Duodenal mucosa (tissue), 2 donors: Measurements from ENCODE around the gene TMEM272.

Experiments
- H3K27ac ChIP-seq: one replicate; pipeline ENCODE4 v1.7.0; 2013; ENCODE audit warnings: low read depth, low read length
- H3K27me3 ChIP-seq, 2 donors: one replicate each; pipeline ENCODE4 v1.7.0; 2013; ENCODE audit warnings: low read length in 2 of 2, control low read depth in 1 of 2; ENCODE audit not compliant: insufficient read depth in 2 of 2, control insufficient read depth in 1 of 2
- H3K36me3 ChIP-seq, 2 donors: one replicate each; pipeline ENCODE4 v1.7.0; 2013; ENCODE audit warnings: low read length in 2 of 2, control low read depth in 1 of 2; ENCODE audit not compliant: insufficient read depth in 2 of 2, control insufficient read depth in 1 of 2
- H3K4me1 ChIP-seq, 2 donors: one replicate each; pipeline ENCODE4 v1.7.0; 2013; ENCODE audit warnings: low read length in 2 of 2, control low read depth in 1 of 2; ENCODE audit not compliant: insufficient read depth in 2 of 2, control insufficient read depth in 1 of 2
- H3K4me3 ChIP-seq, 2 donors: one replicate each; pipeline ENCODE4 v1.7.0; 2013; ENCODE audit warnings: low read length in 2 of 2, low read depth in 1 of 2
- H3K9ac ChIP-seq, 2 donors: one replicate each; pipeline ENCODE4 v1.7.0; 2013; ENCODE audit warnings: low read length in 2 of 2, low read depth in 1 of 2
- H3K9me3 ChIP-seq, 2 donors: one replicate each; pipeline ENCODE4 v1.7.0; 2013; ENCODE audit warnings: low read length in 2 of 2, control low read depth in 1 of 2; ENCODE audit not compliant: control insufficient read depth in 1 of 2

Gene TMEM272

DNA sequence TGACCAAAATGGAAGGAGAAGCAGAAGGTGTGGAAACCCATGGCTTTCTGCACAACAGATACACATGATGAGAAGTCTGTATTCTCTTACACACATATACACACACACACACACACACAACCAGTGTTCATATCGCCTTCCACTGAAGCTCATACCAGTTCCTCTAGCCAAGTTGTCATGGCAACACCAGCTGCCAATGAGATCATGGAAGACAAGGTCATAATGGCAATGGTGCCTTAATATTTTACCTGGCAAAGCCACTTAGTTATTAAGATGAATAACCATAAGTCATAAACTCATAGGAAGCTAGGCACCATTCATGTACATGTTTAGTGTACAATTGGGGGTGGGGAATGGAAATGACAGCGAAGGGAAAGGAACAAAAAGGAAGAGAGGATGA lies 38.4 kb downstream of the TMEM272 start:
- no peaks in the 10 kb centered on the region for H3K27me3 ChIP-seq
- no peak overlapping the region for H3K9ac ChIP-seq
- no peaks in the 10 kb centered on the region for H3K9me3 ChIP-seq
- no peak overlapping the region for H3K27ac ChIP-seq
- no peak overlapping the region for H3K4me3 ChIP-seq
- no peaks in the 10 kb centered on the region for H3K36me3 ChIP-seq
- peaks cover 27 to 29% of the 10 kb centered on the region in 2 donors for H3K4me1 ChIP-seq

DNA sequence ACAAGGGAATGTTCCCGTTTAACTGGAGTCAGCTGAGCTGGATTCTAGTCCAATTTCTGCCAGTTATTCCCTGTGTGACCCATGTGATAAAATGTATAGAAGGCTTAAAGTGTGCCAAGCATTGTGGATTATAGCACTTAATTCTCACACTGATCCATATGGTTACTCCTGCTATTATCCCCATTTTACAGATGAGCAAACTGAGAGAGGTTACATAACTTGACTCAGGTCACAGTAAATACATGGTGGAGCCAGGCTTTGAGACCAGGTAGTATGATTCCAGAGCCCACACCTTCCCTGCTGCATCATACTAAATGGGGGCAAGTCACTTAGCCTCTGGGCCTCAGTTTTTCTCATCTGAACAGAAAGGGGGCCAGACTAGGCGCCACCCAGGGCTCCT lies 39.1 kb downstream of the TMEM272 start:
- Histone ChIP-seq H3K9ac (no peak overlapping the region), H3K27ac (no peak overlapping the region), H3K4me3 (no peak overlapping the region), H3K9me3 (no peaks in the 10 kb centered on the region), H3K27me3 (no peaks in the 10 kb centered on the region), H3K4me1 (peaks cover 30 to 32% of the 10 kb centered on the region in 2 donors), H3K36me3 (no peaks in the 10 kb centered on the region)

DNA sequence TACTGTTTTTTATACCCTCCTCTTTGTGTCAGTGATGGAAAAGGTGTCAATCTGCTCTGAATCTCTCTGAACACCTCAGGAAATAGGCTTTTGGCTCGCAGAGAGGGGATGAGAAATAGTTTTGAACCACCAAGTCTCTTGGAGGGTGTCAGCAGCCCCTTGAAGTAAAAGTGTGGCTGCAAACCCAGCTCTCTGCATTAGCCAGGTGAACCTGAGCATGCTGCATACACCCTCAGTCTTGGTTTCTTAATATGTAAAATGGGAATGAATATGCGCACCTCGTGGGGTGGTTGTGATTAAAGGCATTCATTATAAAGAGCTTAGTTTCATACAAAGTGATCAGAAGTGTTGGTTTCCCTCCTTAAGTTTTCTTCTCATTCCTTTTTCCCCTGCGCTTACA lies 39.7 kb downstream of the TMEM272 start:
- Histone ChIP-seq H3K4me1 (peaks cover 30 to 32% of the 10 kb centered on the region in 2 donors), H3K36me3 (no peaks in the 10 kb centered on the region), H3K9me3 (no peaks in the 10 kb centered on the region), H3K4me3 (peak overlapping the region; percentile 84 to 88), H3K27ac (no peak overlapping the region), H3K27me3 (no peaks in the 10 kb centered on the region), H3K9ac (no peak overlapping the region)

DNA sequence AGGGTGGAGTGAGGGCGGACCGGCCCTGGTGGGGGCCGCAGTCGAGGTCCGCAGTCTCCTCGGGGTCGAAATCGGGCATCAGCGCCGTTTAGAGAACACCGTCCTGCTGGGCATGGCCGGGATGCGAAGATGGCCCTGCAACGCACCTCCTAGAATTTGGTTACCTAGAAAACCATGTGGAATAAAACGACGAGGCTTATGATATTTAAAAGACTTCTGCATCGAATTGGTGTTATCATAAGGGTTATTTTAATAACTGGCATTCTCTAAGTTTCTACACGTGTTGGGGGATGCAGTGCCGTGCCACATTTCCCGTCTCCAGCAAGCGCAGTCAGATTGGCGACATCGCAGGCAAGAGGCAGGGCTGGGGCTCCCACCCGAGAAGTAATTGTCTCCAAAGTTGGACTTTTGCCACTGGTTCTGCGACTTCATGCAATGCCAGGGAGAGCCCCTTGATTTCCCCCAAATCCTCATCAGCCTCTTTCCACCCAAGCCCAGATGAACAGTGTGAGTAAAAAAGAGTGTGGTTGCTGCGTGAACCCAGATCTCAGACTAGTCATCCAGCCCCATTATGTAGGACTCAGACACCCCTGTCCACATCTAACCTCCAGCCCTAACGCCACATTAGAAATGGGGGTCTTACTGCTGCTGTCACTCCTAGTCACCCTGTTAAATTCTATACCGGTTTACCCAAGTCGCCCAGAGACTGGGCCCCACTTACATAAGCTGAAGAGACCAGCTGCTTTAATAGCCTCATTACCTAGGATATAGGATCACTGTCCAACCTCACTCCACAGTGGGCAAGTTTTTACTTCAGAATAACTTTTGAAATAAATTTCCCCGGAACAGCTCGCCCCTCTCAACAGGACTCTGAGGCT lies 40.4 kb downstream of the TMEM272 start:
- Histone ChIP-seq H3K9ac (peak overlapping the region; percentile 90 to 99), H3K4me3 (peak overlapping the region; percentile 84 to 88), H3K27me3 (no peaks in the 10 kb centered on the region), H3K36me3 (no peaks in the 10 kb centered on the region), H3K27ac (peak overlapping the region; percentile 99), H3K4me1 (peaks cover 30 to 32% of the 10 kb centered on the region in 2 donors), H3K9me3 (no peaks in the 10 kb centered on the region)

DNA sequence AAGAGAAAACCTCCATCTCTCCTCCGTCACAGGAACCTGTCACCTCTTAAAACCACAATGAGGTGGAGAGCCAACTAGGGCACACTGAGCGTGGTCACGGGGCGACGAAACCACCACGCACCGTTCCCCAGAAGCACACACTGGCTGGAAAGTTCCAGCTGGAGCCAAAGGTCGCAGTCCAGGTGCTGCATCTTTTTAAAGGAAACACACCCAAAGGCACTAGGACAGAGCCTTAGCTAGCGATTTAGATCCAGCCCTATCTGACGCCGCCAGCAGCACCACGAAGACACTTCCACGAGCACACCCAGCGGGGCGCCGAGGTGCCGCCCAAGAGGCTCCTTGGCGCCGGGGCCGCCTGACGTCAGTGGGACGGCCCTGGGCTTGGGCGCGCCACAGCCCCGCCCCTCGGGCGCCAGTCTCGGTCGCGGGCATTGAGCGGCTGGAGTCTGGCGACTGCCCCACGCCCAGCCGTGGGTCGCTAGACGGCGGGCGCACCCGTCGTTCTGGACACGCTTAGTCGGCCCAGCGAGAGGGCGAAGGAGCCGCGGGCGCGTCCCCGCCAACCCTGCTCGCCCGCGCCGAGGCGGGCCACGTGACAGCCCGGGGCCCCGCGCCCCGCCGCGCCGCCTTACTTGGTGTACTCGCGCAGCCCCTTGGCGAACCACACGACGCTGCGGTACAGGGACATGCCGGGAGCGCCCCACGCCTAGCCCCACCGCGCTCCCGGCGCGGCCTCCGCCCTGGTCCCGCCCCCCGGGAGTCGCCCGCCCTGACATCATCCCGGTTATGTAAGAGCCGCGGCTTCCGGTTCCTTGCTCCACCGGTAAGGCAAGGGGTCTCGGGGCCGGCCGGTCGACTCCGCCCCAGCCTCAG lies 41.3 kb downstream of the TMEM272 start, which contains the start of gene DHRS12:
Gene DHRS12, minus strand, starts transcription at position 742 of the 873 bp plus-strand sequence. CDS start 4,504 bp downstream, outside the sequence.
- Histone ChIP-seq H3K4me3 (peak within 1 kb of the TSS; percentile 84 to 88), H3K4me1 (peaks cover 30 to 32% of the 10 kb centered on the region in 2 donors), H3K27me3 (no peaks in the 10 kb centered on the region), H3K9me3 (no peaks in the 10 kb centered on the region), H3K36me3 (no peaks in the 10 kb centered on the region), H3K9ac (peak within 1 kb of the TSS; percentile 90 to 99), H3K27ac (peak within 1 kb of the TSS; percentile 99)

DNA sequence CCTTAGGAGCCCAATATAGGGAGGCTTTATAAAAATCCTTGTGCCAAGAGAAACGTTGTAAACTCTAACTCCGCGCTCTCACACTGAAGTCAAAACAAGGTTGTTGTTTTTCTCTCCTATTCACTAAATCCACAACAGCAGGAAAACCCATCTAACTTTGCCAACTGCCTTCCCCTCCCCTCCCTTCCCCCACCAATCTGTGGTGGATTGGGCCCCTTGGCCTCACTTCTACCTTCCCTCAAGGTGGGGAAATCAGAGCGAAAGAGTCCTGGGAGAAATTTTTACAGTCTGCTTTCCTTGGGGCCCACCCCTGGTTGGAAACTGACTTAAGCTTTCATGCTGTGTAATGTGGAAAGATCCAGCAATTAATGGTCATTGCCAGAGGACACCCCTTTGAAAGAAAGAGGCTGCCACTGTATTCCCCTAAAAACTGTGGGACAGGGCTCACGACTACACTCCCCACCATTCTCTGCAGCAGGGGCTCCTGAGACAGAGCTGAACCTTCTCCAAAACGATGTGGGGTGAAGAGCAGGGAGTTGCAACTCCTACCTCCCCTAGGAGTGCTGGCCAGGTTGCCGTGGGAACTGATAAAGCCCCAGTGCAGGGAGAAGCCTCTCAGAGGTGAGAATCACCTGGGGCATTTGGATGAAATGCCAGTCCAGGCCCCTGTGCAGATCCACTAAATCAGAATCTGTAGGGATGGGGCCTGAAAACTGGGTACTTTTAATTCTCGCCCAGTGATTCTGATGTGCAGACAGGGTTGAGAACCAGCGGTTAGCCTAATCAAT lies 42.2 kb downstream of the TMEM272 start:
- Histone ChIP-seq H3K4me3 (peak overlapping the region; percentile 84 to 88), H3K27ac (peak overlapping the region; percentile 99), H3K36me3 (no peaks in the 10 kb centered on the region), H3K9me3 (no peaks in the 10 kb centered on the region), H3K9ac (peak overlapping the region; percentile 90 to 99), H3K27me3 (no peaks in the 10 kb centered on the region), H3K4me1 (peaks cover 30 to 32% of the 10 kb centered on the region in 2 donors)

DNA sequence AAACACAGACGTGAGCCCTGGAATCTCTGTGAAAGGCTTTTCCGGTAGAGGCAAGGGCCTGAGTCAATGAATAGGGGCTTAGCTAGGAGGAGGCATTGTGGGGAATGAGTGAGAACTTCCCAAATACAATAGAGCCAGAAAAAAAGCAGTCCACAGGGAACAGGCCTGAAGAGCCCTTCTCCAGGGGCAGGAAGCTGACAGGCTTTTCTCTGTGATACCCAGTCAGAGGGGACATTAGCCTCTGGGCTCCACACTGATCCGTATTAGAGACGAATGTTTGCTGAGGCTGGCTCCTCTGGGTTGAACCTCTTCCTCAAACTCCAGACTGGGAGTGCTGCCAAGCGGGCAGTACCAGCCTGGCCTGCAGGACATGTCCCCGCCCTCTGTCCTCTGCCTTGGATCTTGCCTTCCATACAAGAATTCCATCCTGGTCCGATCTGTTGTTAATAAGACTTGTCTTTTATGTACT lies 43.3 kb downstream of the TMEM272 start:
- H3K9me3 ChIP-seq: no peaks in the 10 kb centered on the region
- H3K27ac ChIP-seq: peak overlapping the region; percentile 99
- H3K27me3 ChIP-seq: no peaks in the 10 kb centered on the region
- H3K36me3 ChIP-seq: no peaks in the 10 kb centered on the region
- peak overlapping the region; percentile 16 to 26 for H3K9ac ChIP-seq
- H3K4me3 ChIP-seq: no peak overlapping the region
- peaks cover 30 to 32% of the 10 kb centered on the region in 2 donors for H3K4me1 ChIP-seq

DNA sequence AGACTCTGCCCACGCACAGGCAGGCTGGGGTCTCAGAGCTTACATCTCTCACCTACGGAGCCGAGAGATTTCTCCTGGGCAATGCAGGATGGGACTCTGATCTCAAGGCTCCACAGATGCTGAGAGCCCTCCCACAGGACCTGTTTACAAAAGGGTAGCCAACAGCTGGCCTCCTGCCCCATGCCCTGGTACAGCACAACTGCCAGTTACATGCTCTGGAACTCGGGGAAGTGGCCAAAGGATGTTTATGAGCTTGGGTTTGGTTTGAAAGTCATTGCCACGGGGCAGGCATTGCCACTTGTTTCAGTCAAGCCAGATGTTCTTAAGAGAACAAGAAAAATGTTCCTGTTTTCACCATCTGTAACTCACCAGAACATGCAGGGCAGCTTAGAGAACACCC lies 44.5 kb downstream of the TMEM272 start:
- Histone ChIP-seq H3K4me3 (no peak overlapping the region), H3K4me1 (peaks cover 30 to 32% of the 10 kb centered on the region in 2 donors), H3K27ac (no peak overlapping the region), H3K9me3 (no peaks in the 10 kb centered on the region), H3K27me3 (no peaks in the 10 kb centered on the region), H3K36me3 (no peaks in the 10 kb centered on the region), H3K9ac (no peak overlapping the region)

DNA sequence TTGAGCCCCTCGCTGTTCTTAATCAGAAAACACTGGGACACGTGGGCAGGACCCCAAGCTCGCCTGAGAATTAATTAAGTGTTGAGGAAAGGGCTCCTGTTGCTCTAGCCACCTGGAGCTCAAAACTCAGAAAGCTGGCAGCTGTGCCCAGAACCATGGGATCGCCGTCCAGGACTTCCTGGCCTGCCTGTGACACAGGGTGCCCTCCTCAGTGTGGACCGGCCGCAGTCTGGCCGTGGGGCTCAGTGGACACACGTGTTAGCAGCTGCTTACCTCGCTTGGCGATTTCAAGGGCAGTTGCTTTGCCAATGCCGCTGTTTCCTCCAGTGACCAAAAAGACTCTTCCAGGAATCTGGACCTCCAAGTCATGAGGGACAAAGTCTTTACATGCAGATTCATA lies 45.7 kb downstream of the TMEM272 start:
- Histone ChIP-seq H3K27me3 (no peaks in the 10 kb centered on the region), H3K9ac (no peak overlapping the region), H3K4me1 (peaks cover 20 to 21% of the 10 kb centered on the region in 2 donors), H3K9me3 (no peaks in the 10 kb centered on the region), H3K27ac (no peak overlapping the region), H3K36me3 (no peaks in the 10 kb centered on the region), H3K4me3 (no peak overlapping the region)
